ENCODE data around the gene ARHGAP12.
A peak's percentile ranks its signal among the peaks of the same experiment; 100 is the strongest.
"Not testable (repeated sequence)": the region's sequence is repeated elsewhere in the genome, so short reads cannot be mapped to it uniquely, and the experiment has no call there.

ARHGAP12 gene

DNA sequence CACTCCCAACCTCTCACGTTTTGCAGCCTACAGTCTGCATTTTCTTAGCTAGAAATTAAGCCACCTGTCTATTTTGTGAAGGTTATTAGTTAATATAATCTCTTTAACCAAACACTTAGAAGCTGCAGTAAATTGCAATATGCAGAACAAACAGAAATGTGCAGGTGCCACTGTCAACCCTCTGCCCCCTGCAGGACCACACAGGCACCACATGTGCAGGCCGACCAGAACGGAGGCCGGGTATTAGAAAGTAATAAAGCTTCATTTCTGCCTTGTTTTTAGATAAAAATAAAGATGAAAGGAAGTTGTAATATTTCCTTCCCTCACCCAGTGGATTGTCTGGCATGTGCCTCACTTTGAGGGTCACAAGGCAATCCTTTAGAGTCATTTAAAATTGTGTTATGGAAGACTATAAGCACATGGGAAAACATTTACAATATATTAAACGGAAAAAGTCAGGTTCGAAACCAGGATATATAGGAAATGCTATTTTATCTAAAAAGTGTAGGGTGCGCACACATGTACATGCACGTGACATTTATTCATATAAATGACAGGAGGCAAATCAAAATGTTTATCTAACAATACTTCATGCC is 158.2 kb downstream of the ARHGAP12 start:
- DNase-seq (ENCODE audit: low read depth in 2 of 2) = no peak

DNA sequence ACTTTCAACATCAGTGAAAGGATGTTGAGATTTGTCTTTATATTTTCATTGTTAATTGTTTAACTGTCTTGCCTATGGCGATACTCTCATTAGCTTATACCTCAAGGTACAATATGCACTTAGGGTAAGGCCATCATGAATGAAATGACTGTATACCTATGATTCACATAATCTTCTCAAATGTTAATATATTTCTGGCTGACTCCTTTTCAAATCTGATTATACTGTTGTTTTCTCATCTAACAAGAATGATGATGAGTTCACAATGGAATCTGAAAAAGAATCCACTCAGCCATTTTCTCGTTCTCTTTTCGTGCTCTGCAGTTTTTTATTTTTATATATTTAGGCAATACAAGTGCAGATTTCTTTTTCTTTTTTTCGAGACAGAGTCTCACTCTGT is 159.1 kb downstream of the ARHGAP12 start:
- DNase-seq (ENCODE audit: low read depth in 2 of 2) = no peak

DNA sequence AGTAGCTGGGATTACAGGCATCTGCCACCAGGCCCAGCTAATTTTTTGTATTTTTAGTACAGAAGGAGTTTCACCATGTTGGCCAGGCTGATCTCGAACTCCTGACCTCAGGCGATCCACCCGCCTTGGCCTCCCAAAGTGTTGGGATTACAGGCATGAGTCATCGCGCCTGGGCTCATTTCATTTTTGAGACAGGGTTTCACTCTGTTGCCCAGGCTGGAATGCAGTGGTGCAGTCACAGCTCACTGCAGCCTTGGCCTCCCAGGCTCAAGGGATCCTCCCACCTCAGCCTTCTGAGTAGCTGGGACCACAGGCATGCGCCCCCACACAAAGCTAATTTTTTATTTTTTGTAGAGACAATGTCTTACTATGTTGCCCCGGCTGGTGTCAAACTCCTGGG is 159.7 kb downstream of the ARHGAP12 start:
- DNase-seq (ENCODE audit: low read depth in 2 of 2) = not testable (repeated sequence)

DNA sequence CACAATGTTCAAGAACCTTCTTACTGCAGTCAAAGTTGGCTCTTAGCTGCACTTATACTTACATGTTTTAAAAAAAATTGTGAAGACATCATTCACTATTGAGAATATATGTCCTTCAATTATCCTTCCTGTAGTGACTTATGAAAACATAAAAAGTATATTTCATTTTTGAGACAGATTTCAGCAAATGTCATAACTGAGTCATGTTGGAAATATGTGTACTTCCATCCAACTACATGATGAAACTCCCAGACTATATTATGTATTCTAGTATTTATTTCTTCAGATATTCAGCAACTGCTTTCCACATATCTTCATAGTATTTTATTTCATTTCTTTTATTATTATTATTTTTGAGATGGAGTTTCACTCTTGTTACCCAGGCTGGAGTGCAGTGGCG is 160.2 kb downstream of the ARHGAP12 start:
- DNase-seq (ENCODE audit: low read depth in 2 of 2) = peak; percentile 66 to 70

DNA sequence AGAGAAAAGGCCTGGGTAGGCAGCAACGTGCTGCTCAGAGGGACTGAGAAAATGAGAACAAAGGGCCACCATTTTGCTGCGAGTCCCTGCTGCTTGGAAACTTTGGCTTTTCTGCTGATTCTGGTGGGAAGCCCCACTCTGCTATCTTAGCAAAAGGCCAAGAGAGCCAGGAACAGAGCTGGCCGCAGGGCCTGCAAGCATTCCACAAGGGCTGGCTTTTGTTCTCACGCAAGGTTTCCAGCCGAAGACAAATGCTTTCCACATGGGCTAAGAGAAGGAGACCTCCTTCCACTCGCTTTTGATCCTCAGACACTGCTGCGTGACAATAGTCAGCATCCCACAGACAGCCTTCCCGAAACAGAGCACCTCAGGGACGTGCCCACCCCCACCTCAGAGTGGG is 163.1 kb downstream of the ARHGAP12 start:
- no peak for DNase-seq (ENCODE audit: low read depth in 2 of 2)

DNA sequence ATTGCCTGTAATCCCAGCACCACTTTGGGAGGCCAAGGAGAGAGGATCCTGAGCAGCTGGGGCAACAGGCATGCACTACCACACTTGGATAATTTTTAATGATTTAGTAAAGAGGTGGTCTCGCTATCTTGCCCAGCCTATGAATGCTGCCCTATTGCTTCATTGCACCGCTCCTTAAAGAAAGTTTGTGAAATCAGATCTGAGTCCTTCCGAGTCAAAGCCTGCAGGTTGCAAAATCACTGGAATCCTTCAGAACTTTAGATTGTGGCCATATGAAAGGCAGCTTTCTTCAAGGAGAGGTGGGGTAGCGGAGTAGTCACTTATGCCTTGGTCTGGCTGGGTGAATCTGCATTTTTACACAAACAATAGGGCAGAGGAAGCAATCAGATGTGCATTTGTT is 166.3 kb downstream of the ARHGAP12 start:
- no peak for DNase-seq (ENCODE audit: low read depth in 2 of 2)

DNA sequence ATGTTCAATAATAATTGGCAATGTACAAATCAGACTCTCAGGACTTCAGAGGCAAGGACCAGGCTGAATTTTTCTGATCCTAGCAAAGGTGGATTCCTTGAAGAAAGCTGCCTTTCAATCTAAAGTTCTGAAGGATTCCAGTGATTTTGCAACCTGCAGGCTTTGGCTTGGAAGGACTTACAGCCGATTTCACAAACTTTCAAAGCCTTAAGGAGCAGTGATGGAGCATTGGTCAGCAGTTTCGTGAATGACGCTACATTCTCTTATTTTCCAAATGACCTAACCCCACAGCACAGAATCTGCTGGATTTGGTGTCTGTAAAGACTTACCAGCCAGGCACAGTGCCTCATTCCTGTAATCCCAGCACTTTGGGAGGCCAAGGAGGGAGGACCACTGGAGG is 167.5 kb downstream of the ARHGAP12 start:
- no peak for DNase-seq (ENCODE audit: low read depth in 2 of 2)

DNA sequence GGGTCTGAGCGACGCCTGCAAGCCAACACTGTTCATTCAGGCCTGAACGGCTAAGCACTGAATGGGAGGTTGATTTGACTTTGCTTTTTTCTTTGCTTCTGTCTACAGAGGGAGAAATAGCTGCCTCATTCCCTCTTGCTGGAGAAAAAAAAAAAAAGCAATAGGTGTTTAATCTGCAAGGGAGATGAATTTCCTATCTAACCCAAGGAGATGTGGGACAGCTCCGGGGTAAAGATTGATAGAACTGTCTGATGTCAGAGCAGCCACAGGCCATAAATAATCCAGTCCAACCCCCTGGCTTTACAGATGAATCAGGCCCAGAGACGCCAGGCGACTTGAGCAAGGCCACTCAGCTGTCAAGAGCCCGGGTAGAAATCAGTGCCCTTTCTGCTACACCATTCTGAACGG is 168.0 kb downstream of the ARHGAP12 start:
- no peak for DNase-seq (ENCODE audit: low read depth in 2 of 2)

DNA sequence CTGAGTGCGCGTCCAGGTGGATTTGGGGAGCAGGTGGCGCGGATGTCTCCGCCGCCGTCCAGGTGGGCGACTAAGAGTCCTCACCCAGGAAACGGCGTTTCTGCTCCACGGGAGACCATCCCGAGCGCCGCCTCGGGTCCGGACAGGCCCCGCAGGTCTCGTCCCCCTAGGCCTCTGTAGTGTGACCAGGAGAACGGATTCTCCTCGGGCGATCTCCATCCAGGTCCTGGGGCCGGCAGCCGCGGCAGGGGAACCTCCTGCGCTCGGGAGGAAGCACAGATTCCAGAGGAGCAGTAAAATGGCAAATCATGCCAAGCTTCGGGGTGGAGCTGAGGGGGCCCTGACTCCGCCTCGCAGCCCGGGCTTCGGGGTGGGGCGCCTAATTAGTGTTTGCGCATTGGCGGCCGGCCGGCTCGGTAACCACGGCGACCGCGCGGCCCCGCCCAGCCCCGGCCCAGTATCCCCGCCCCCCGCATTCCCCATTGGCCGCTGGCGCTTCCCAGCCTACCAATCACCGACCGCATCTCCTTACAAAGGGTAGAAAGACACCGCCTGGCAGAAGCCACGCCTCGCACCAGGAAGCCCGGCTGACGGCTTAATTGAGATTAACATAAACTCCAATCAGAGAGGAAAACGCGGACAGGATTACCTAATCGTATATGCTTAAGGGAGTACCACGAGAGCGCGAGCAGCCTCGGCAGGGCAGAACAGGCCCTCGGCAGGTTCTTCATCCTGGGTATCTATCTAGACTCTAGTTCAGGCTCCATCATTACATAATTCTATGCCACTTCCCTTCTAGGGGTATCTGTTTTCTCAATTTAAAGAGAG is 168.6 kb downstream of the ARHGAP12 start:
- DNase-seq (ENCODE audit: low read depth in 2 of 2) = peak; percentile 98

DNA sequence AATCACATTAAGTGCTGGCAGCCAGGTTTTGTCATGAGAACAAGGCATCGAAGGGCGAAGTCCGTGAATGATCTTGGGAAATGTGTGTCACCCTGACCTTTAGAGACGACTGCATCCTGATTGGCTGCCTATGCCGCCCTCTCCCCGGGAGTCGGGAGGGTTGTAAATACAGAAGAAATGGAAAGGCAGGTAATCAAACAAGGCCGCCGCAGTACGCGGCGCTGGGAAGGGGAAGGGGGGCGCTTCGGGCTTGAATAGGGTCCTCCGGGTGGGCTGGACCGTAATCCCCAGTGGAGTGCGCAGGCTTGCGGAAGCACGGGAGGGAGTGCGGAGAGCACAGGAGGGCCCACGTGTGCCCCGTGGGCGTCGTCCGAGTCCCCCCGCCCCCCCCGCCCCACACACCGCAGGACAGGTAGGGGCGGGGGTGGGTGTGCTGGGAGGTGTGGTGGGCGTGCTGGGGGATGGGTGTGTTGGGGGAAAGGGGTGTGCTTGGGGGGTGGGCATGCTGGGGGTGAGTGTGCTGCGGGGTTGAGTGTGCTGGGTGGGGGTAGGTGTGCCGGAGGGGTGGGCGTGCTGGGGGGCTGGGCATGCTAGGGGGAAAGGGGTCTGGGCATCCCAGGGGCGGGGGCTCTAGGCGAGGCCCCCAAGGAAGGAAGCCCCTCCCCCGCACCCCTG is 169.4 kb downstream of the ARHGAP12 start:
- no peak for DNase-seq (ENCODE audit: low read depth in 2 of 2)

DNA sequence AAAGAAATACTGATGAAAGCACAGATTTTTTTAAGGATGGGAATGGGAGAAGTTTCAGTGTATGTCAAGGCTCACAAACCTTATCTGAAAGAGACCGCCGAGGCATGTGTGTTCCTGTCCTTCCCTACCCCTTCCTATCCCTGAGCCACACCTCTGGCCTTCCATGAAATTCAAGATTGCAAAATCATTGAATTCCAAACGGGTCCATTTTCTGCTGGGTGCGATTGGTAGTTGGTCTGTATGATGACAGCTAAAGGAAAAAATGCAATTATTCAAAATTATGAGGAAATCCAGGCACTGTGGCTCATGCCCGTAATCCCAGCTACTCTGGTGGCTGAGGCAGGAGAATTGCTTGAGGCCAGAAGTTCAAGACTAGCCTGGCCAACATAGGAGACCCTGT is 170.1 kb downstream of the ARHGAP12 start:
- DNase-seq (ENCODE audit: low read depth in 2 of 2) = peak; percentile 41 to 44

DNA sequence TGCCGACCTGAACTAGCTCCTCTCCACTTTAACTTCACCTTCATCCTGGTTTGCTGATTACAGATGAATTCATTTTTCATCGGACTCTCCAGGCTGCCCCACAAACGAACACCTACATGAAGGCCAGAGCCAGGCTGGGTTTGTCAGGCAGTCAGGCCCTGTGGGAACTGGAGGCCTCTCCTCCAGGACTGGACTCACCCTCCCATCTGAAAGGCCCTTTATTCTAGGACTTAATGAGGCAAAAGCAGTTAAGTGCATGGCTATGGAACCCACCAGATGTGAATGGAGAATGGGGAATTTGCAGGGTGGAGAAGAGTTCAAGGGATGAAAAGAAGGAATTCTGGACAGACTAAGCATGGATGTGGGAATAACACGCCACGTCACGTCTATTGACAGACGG is 170.8 kb downstream of the ARHGAP12 start:
- DNase-seq (ENCODE audit: low read depth in 2 of 2) = no peak

DNA sequence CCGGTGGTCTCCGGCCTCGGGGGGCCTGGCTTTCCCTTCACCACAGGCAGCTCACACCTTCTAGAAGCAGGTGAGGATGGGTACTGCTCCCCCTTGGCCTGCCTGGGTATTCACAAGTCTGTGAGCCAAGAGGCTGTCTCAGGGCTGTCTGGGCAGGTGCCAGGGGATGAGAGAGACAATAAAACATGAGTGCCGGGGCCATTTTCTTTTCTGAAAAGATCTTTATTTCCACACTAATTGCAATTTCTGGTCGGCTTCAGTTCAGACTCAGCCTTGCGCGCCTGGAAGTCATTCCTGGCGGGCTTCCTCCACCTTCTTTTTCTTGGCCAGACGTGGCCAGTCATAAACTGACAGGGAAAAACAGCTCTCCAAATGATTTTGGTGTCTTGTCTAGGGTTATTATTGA is 171.2 kb downstream of the ARHGAP12 start:
- DNase-seq (ENCODE audit: low read depth in 2 of 2) = no peak

DNA sequence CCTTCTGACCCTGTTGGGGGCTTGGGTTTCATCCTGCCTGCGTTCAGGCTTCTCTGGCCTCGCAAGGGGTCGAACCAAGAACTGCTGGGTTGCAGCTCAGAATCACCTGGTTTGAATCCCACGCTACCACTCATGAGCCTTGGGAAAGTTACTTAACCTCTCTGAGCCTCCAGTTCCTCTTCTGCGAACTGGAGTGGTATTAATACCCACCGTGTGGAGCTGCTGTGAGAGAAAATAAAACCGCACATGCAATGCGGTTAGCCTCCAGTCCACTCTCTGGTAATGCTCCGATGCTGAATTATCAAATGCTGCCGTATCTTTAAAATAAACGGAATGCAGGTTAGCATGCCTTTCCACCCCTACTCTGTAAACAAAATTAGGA is 171.9 kb downstream of the ARHGAP12 start:
- no peak for DNase-seq (ENCODE audit: low read depth in 2 of 2)

DNA sequence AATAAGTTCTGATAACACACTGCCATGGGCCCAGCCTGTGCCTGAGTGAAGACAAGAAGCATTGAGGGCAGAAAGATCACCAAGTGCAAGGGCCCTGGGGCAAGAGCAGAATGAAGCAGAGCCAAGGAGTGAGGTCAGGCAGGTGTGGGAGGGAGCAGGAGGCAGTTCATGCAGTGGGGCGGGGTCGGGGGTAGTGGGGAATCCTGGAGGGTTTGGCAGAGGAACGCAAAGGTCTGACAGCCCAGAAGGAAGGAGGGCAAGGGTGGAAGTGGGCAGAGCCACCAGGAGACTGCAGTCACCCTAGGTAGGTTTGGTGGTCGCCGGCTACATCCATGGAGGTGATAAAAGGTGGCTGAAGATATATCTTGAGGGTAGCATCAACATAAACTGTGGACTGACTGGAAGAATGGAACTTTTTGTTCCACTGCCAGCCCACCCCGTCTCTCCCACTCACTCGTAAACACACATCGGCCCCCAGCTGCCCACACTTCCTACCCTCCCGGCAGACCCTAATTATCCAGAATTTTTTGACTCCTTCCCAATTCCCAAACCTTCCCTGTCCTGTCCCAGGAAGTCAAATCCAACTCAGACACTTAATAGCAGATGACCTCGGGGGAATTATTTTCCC is 172.4 kb downstream of the ARHGAP12 start:
- DNase-seq (ENCODE audit: low read depth in 2 of 2) = no peak

Measured in fibroblast of skin of left quadriceps (primary cell).